ENCODE data around the gene SRCAP. TPM values are rescaled to one million over a fixed set of nuclear protein-coding genes. Genes with fewer than 3 reads are reported as not detected.
A peak's percentile ranks its signal among the peaks of the same experiment; 100 is the strongest.

The SRCAP gene
- total RNA-seq, 5 donors from 2014 or later (not counting 1 experiment from before 2014, with no cell fraction given), result 82.8 to 124 (median 114) TPM

DNA sequence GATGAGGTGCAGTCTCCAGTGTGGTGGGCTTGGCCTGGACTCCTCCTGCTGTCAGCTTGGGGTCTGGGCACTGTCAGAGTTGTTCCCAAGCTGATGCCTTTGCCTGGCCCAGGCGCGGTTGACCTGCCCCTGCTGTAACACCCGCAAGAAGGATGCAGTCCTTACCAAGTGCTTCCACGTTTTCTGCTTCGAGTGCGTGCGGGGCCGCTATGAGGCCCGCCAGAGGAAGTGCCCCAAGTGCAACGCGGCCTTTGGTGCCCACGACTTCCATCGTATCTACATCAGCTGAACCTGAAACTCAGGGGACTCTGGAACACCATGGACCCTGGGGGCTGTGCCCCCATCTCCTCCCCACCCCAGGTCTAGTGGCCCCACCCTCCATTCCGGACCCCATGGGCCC, 74.9 kb downstream of the SRCAP start:
- H3K9me3 Mint-ChIP-seq, result no peaks in the 10 kb centered on the region
- H3K4me1 Mint-ChIP-seq, result peaks cover 19 to 39% (median 30%) of the 10 kb centered on the region in 3 donors
- H3K27me3 Mint-ChIP-seq, result peaks cover 0 to 2% of the 10 kb centered on the region in 2 donors
- ChIA-PET CTCF (no interaction called here), POLR2A (interaction anchor here in 1 of 2 donors (0.6 kb wide), 1 partner anchor 12 kb away, joined by 3 read pairs; no protein-coding TSS in a partner anchor)
- DNase-seq (no peak), ATAC-seq (replicated peaks in 1 of 4) (no peak)
- H3K4me3 Mint-ChIP-seq, result no peak overlapping the region
- peaks cover 5 to 41% of the 10 kb centered on the region in 2 donors for H3K36me3 ChIP-seq (ENCODE audit: control insufficient read depth in 2 of 2, extremely low read depth in 1 of 2, insufficient read depth in 1 of 2, low read length in 1 of 2)
- peaks cover 19% of the 10 kb centered on the region for H3K36me3 Mint-ChIP-seq
- no peak overlapping the region for H3K4me3 ChIP-seq (ENCODE audit: control insufficient read depth in 1 of 2, extremely low read depth in 1 of 2, low read length in 1 of 2)
- H3K27ac Mint-ChIP-seq, result no peak overlapping the region
- 91% methylated on average over 14 of the region's 14 CpGs for WGBS (ENCODE audit: insufficient coverage)
- H3K27ac ChIP-seq (ENCODE audit: low read length), result no peak overlapping the region
- peaks cover 0 to 28% of the 10 kb centered on the region in 2 experiments for H3K4me1 ChIP-seq (ENCODE audit: control insufficient read depth in 1 of 2, extremely low read depth in 1 of 2, insufficient read depth in 2 of 2, low read length in 2 of 2)
- H3K9me3 ChIP-seq, result no peaks in the 10 kb centered on the region
- H3K27me3 ChIP-seq (replicated peaks in 1 of 2; ENCODE audit: control insufficient read depth in 2 of 2, extremely low read depth in 1 of 2, insufficient read depth in 2 of 2, low read length in 1 of 2), result peaks cover 0 to 14% of the 10 kb centered on the region in 2 experiments

DNA sequence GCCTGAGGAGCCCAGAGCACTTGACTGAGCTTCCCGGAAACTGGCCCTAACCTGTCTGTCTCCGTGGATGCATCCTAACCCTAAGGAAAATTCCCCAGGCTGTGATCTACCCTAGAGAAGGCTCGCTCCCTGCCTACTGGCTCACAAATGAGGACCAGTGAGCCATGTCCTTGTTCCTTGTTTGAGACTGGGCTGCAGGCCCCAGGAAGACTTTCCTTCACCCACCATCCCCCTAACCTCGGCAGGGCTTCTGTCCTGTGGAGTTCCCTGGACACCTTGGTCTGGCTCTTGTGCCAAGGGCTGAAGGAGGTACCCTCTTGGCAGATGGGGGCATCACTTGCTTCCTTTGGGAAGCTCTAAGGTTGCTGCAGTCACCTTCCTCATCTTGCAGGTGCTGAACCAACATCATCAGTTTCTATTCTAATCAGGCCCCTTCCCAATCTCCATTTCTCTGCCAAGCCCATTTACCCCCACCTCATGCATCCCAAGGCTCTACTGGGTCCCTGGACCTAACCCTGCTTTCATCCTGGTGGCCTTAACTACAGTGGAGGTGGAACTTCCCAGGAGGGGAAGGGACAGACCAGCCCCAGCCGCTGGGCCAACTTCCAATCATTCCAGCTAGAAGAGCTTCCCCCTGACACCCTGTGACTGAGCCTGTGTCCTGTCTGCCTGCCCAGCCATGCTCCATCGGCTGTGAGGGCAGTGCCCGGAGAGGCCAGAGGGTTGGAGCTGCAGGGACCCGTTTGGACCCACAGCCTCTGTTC, 75.6 kb downstream of the SRCAP start:
- ATAC-seq (replicated peaks in 1 of 4) (peak in 2 of 4 experiments; percentile 1 to 2), DNase-seq (no peak)
- peaks cover 0 to 34% of the 10 kb centered on the region in 2 donors for H3K36me3 ChIP-seq (ENCODE audit: control insufficient read depth in 2 of 2, extremely low read depth in 1 of 2, insufficient read depth in 1 of 2, low read length in 1 of 2)
- H3K4me3 Mint-ChIP-seq, result peak overlapping the region; percentile 83 to 87 (median 86)
- peaks cover 0 to 14% of the 10 kb centered on the region in 2 experiments for H3K27me3 ChIP-seq (replicated peaks in 1 of 2; ENCODE audit: control insufficient read depth in 2 of 2, extremely low read depth in 1 of 2, insufficient read depth in 2 of 2, low read length in 1 of 2)
- no peak overlapping the region for H3K4me3 ChIP-seq (ENCODE audit: control insufficient read depth in 1 of 2, extremely low read depth in 1 of 2, low read length in 1 of 2)
- 84% methylated on average over 5 of the region's 8 CpGs for WGBS (ENCODE audit: insufficient coverage)
- no peak overlapping the region for H3K27ac ChIP-seq (ENCODE audit: low read length)
- H3K36me3 Mint-ChIP-seq, result peaks cover 15% of the 10 kb centered on the region
- no peaks in the 10 kb centered on the region for H3K9me3 ChIP-seq
- CTCF ChIA-PET, result no interaction called here
- H3K27me3 Mint-ChIP-seq, result peaks cover 0 to 2% of the 10 kb centered on the region in 2 donors
- peaks cover 19 to 39% (median 30%) of the 10 kb centered on the region in 3 donors for H3K4me1 Mint-ChIP-seq
- peak overlapping the region in 1 of 2 donors; percentile 55 for H3K27ac Mint-ChIP-seq
- POLR2A ChIA-PET, result interaction anchor here in 1 of 2 donors (0.6 kb wide), 1 partner anchor 11 kb away, joined by 3 read pairs; no protein-coding TSS in a partner anchor
- H3K9me3 Mint-ChIP-seq, result no peaks in the 10 kb centered on the region
- H3K4me1 ChIP-seq (ENCODE audit: control insufficient read depth in 1 of 2, extremely low read depth in 1 of 2, insufficient read depth in 2 of 2, low read length in 2 of 2), result peaks cover 0 to 26% of the 10 kb centered on the region in 2 experiments

DNA sequence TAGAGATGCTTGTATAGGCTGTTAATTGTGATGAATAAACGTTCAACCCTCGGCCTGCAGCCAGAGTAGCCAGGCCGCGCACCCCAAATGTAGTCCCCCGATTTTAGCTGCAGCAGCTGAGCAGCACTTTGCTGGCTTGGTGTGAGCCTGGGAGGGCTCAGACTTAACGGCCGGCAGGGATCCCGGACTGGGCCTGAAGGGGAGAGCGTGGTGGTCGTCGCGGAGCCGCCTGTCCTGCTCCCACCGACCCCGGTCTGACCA, 76.1 kb downstream of the SRCAP start:
- Histone ChIP-seq H3K27ac (ENCODE audit: low read length) (no peak overlapping the region), H3K36me3 (ENCODE audit: control insufficient read depth in 2 of 2, extremely low read depth in 1 of 2, insufficient read depth in 1 of 2, low read length in 1 of 2) (peaks cover 0 to 30% of the 10 kb centered on the region in 2 donors), H3K4me3 (ENCODE audit: control insufficient read depth in 1 of 2, extremely low read depth in 1 of 2, low read length in 1 of 2) (peak overlapping the region; percentile 56 to 83), H3K4me1 (ENCODE audit: control insufficient read depth in 1 of 2, extremely low read depth in 1 of 2, insufficient read depth in 2 of 2, low read length in 2 of 2) (peaks cover 0 to 26% of the 10 kb centered on the region in 2 experiments), H3K27me3 (replicated peaks in 1 of 2; ENCODE audit: control insufficient read depth in 2 of 2, extremely low read depth in 1 of 2, insufficient read depth in 2 of 2, low read length in 1 of 2) (peaks cover 0 to 14% of the 10 kb centered on the region in 2 experiments), H3K9me3 (no peaks in the 10 kb centered on the region)
- H3K36me3 Mint-ChIP-seq, result peaks cover 15% of the 10 kb centered on the region
- DNase-seq (no peak), ATAC-seq (replicated peaks in 1 of 4) (no peak)
- 28% methylated on average over 15 of the region's 15 CpGs for WGBS (ENCODE audit: insufficient coverage)
- peak overlapping the region in 1 of 2 donors; percentile 55 for H3K27ac Mint-ChIP-seq
- POLR2A ChIA-PET, result no interaction called here
- CTCF ChIA-PET, result no interaction called here
- H3K4me1 Mint-ChIP-seq, result peaks cover 19 to 39% (median 30%) of the 10 kb centered on the region in 3 donors
- peaks cover 0 to 2% of the 10 kb centered on the region in 2 donors for H3K27me3 Mint-ChIP-seq
- peak overlapping the region; percentile 83 to 87 (median 86) for H3K4me3 Mint-ChIP-seq
- H3K9me3 Mint-ChIP-seq, result no peaks in the 10 kb centered on the region

DNA sequence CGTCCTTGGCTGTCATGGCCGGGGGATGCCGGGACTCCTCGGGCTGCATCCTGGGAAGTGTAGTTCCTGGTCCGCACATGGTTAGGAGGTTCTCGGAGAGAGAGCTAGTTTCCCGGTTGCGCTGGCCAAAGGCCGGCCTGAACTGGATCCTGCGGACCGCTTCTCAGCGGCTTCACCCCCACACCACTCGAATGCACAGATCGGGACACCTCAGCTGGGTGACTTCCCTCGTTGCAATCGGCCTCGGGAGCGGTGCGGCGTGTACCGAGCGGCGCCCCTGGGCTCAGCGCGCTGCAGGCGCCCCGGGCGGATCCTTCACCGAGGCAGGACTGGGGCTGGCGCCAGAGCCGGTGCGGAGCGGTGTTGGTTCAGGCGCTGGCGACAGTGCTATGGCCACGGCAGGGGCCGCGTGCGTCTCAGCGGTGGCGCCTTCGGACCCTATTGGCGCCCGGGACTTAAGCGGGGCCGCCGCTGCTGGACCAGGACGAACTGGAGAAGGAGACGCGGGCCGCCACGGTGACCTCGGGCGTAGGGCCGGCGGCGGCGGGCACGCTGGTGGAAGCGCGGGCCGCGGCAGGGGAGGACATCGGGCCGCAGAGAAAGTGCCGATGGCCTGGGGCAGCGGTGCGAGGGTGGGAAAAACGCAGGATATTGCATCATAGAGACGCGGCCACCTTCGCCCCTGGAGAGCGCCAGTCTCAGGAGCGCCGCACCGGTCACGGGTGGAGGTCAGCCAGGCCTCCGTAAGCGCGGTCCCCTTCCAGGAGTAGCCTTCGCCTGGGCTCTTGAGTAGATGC, 76.6 kb downstream of the SRCAP start:
- DNase-seq, result peak in 34 of 35 experiments; percentile 25 to 70 (median 46)
- CTCF ChIA-PET, result no interaction called here
- H3K4me3 Mint-ChIP-seq, result peak overlapping the region; percentile 83 to 87 (median 86)
- H3K27ac Mint-ChIP-seq, result peak overlapping the region in 1 of 2 donors; percentile 67
- H3K27me3 Mint-ChIP-seq, result peaks cover 0 to 2% of the 10 kb centered on the region in 2 donors
- POLR2A ChIA-PET, result no interaction called here
- peaks cover 0 to 26% of the 10 kb centered on the region in 2 experiments for H3K4me1 ChIP-seq (ENCODE audit: control insufficient read depth in 1 of 2, extremely low read depth in 1 of 2, insufficient read depth in 2 of 2, low read length in 2 of 2)
- ATAC-seq (replicated peaks in 1 of 4), result peak; percentile 83 to 90 (median 84)
- H3K9me3 Mint-ChIP-seq, result no peaks in the 10 kb centered on the region
- peaks cover 0 to 25% of the 10 kb centered on the region in 2 donors for H3K36me3 ChIP-seq (ENCODE audit: control insufficient read depth in 2 of 2, extremely low read depth in 1 of 2, insufficient read depth in 1 of 2, low read length in 1 of 2)
- peaks cover 12% of the 10 kb centered on the region for H3K36me3 Mint-ChIP-seq
- peaks cover 0 to 14% of the 10 kb centered on the region in 2 experiments for H3K27me3 ChIP-seq (replicated peaks in 1 of 2; ENCODE audit: control insufficient read depth in 2 of 2, extremely low read depth in 1 of 2, insufficient read depth in 2 of 2, low read length in 1 of 2)
- peaks cover 19 to 39% (median 30%) of the 10 kb centered on the region in 3 donors for H3K4me1 Mint-ChIP-seq
- WGBS (ENCODE audit: insufficient coverage), result under 1% methylated on average over 76 of the region's 81 CpGs
- peak overlapping the region; percentile 56 to 83 for H3K4me3 ChIP-seq (ENCODE audit: control insufficient read depth in 1 of 2, extremely low read depth in 1 of 2, low read length in 1 of 2)
- H3K9me3 ChIP-seq, result no peaks in the 10 kb centered on the region
- no peak overlapping the region for H3K27ac ChIP-seq (ENCODE audit: low read length)

DNA sequence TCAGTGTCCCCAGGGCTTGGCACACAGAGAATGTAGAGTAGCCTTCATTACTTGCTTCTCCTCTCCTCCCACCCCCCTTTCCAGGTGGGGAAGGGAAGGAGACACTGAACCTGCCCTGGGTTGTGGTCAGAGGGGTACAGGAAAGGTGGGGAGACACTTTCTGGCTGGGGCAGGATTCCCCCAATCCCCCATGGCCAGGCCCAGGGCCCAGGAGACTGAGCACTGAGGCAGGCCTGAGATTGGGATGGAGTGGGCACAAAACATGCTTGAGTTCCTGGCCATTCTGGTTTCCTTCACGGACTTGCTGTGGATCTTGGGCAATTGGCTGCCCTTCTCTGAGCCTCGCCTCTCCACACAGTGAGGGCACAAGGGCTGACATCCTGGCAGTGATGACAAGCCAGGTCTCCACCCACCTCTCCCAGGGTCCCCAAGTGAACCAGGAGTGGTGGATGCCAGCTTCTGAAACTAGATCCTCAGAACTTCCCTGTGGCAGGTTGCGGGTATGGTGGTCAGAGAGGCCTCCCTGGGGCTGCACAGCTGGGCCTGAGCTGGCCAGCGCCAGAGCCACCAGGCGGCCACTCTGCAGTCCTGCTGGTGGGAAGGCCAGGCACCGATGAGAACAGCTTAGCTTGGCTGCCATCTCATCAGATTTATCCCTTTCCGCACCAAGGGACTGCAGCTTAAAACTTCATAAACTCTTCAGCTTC, 78.8 kb downstream of the SRCAP start:
- Mint-ChIP-seq H3K36me3 (peaks cover 7% of the 10 kb centered on the region), H3K4me1 (peaks cover 19 to 29% (median 25%) of the 10 kb centered on the region in 3 donors), H3K4me3 (peak overlapping the region; percentile 60 to 86 (median 83)), H3K27me3 (peaks cover 0 to 2% of the 10 kb centered on the region in 2 donors), H3K27ac (no peak overlapping the region), H3K9me3 (no peaks in the 10 kb centered on the region)
- no peak overlapping the region for H3K4me3 ChIP-seq (ENCODE audit: control insufficient read depth in 1 of 2, extremely low read depth in 1 of 2, low read length in 1 of 2)
- 98% methylated on average over 4 of the region's 7 CpGs for WGBS (ENCODE audit: insufficient coverage)
- ChIA-PET CTCF (no interaction called here), POLR2A (interaction anchor here in 1 of 2 donors (0.6 kb wide), 1 partner anchor 287 kb away, joined by 4 read pairs; no protein-coding TSS in a partner anchor)
- no peak overlapping the region for H3K27ac ChIP-seq (ENCODE audit: low read length)
- H3K4me1 ChIP-seq (ENCODE audit: control insufficient read depth in 1 of 2, extremely low read depth in 1 of 2, insufficient read depth in 2 of 2, low read length in 2 of 2), result peaks cover 0 to 20% of the 10 kb centered on the region in 2 experiments
- peaks cover 4 to 5% of the 10 kb centered on the region in 2 donors for H3K36me3 ChIP-seq (ENCODE audit: control insufficient read depth in 2 of 2, extremely low read depth in 1 of 2, insufficient read depth in 1 of 2, low read length in 1 of 2)
- peaks cover 0 to 17% of the 10 kb centered on the region in 2 experiments for H3K27me3 ChIP-seq (replicated peaks in 1 of 2; ENCODE audit: control insufficient read depth in 2 of 2, extremely low read depth in 1 of 2, insufficient read depth in 2 of 2, low read length in 1 of 2)
- ATAC-seq (replicated peaks in 1 of 4) (no peak), DNase-seq (no peak)
- H3K9me3 ChIP-seq, result no peaks in the 10 kb centered on the region
